OCI-LY1 (cell line): ENCODE measurements around the gene GPR173.
A peak's percentile ranks its signal among the peaks of the same experiment; 100 is the strongest.

Source experiments
- H2AFZ ChIP-seq: fragments of 200-600 bp; sonication (generic), shearing (Covaris generic); 2 replicates; pipeline ENCODE4 v1.6.0; 2014; ENCODE audit warnings: antibody characterized with exemption, mild to moderate bottlenecking, low read length
- H3F3A ChIP-seq: fragments of 200-600 bp; sonication (generic), shearing (Covaris generic); 2 replicates; pipeline ENCODE4 v1.6.0; 2014; ENCODE audit warnings: mild to moderate bottlenecking, antibody characterized with exemption, low read length, moderate library complexity; ENCODE audit not compliant: insufficient read depth
- H3K27ac ChIP-seq: fragments of 200-600 bp; sonication (generic); 2 replicates; pipeline ENCODE4 v1.5.1; 2014; ENCODE audit warnings: low read length, mixed run types, mild to moderate bottlenecking, low read depth; ENCODE audit not compliant: poor library complexity, severe bottlenecking
- H3K27me3 ChIP-seq: fragments of 200-600 bp; sonication (generic); 2 replicates; pipeline ENCODE4 v1.6.0; 2014; ENCODE audit warnings: antibody characterized with exemption, mild to moderate bottlenecking, low read length, moderate library complexity; ENCODE audit not compliant: insufficient read depth
- H3K36me3 ChIP-seq: fragments of 200-600 bp; sonication (generic); 2 replicates; pipeline ENCODE4 v1.6.1; 2014; ENCODE audit warnings: mild to moderate bottlenecking, antibody characterized with exemption, low read length, moderate library complexity, mixed read lengths; ENCODE audit not compliant: insufficient read depth
- H3K4me1 ChIP-seq: fragments of 200-600 bp; sonication (generic); 2 replicates; pipeline ENCODE4 v1.5.1; 2014; ENCODE audit warnings: mild to moderate bottlenecking, low read length, moderate library complexity; ENCODE audit not compliant: insufficient read depth, severe bottlenecking
- H3K4me2 ChIP-seq: fragments of 200-600 bp; sonication (generic), shearing (Covaris generic); 2 replicates; pipeline ENCODE4 v1.6.1; 2014; ENCODE audit warnings: low read length
- H3K4me3 ChIP-seq: fragments of 200-600 bp; sonication (generic); 2 replicates; pipeline ENCODE4 v1.5.1; 2014; ENCODE audit warnings: low read length, low read depth, mild to moderate bottlenecking, mixed read lengths; ENCODE audit not compliant: poor library complexity, severe bottlenecking
- H3K79me2 ChIP-seq: fragments of 200-600 bp; shearing (Covaris generic); 2 replicates; pipeline ENCODE4 v1.6.1; 2016; ENCODE audit warnings: mixed run types, low read length, mixed read lengths; ENCODE audit not compliant: insufficient read depth
- H3K9ac ChIP-seq: fragments of 200-600 bp; sonication (generic), shearing (Covaris generic); 2 replicates; pipeline ENCODE4 v1.6.1; 2014; ENCODE audit warnings: mild to moderate bottlenecking, low read length, mixed read lengths
- H3K9me2 ChIP-seq: fragments of 200-600 bp; sonication (generic), shearing (Covaris generic); 2 replicates; pipeline ENCODE4 v1.6.1; 2014; ENCODE audit warnings: low read depth, mild to moderate bottlenecking, low read length, mixed read lengths
- H3K9me3 ChIP-seq: fragments of 200-600 bp; shearing (Covaris generic); 2 replicates; pipeline ENCODE4 v1.6.1; 2014; ENCODE audit warnings: low read length, mixed read lengths
- H4K20me1 ChIP-seq: fragments of 200-600 bp; sonication (generic), shearing (Covaris generic); 2 replicates; pipeline ENCODE4 v1.6.0; 2016; ENCODE audit warnings: mild to moderate bottlenecking, low read length; ENCODE audit not compliant: insufficient read depth
- CTCF ChIP-seq: fragments of 200-600 bp; sonication (generic), shearing (Covaris generic); IDR thresholded peaks from 2 replicates; pipeline ENCODE4 v1.5.1; 2017; ENCODE audit warnings: mild to moderate bottlenecking, antibody characterized with exemption, low read length, moderate library complexity, mixed read lengths
- EZH2 ChIP-seq: fragments of 200-600 bp; sonication (generic), shearing (Covaris generic); IDR thresholded peaks from 2 replicates; pipeline ENCODE4 v1.8.0; 2017; ENCODE audit warnings: borderline replicate concordance, mixed run types, mild to moderate bottlenecking, antibody characterized with exemption, low read length, moderate library complexity, mixed read lengths

GPR173 gene

DNA sequence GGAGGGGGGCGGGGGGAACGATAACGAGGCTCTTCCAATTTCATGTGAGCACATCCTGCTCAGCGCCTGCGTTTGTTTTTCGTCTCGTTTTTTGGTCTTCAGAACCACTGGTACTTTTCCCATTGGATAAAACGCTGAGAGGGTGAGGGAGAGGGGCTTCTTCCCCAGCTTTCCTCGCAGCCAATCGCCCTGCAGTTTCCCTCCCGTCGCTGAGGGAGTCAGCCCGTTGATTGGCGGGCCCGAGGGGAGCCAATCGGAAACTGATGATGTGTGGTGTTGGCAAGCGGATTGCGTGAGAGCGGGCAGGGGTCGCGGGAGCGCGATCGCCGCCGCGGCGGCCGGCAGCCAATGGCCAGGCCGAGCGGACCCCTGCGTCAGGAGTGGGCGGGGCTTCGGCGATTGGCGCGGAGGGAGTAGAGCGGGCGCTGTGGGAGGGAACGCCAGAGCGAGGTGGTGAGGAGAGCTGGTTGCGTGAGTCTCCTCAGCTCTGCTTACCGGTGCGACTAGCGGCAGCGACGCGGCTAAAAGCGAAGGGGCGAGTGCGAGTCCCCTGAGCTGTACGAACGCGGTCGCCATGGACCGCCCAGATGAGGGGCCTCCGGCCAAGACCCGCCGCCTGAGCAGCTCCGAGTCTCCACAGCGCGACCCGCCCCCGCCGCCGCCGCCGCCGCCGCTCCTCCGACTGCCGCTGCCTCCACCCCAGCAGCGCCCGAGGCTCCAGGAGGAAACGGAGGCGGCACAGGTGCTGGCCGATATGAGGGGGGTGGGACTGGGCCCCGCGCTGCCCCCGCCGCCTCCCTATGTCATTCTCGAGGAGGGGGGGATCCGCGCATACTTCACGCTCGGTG is 33.6 kb downstream of the GPR173 start, which contains the start of gene TSPYL2:
Gene TSPYL2 (plus strand): TSS at position 443 of the 848 bp plus-strand sequence. CDS start 132 bp downstream, at position 575.
- no peaks in the 10 kb centered on the region for H3K9me2 ChIP-seq
- peaks cover 34% of the 10 kb centered on the region for H3K36me3 ChIP-seq
- 0 out of 2 replicates have a peak, but pooled peaks cover 3% of the 10 kb centered on the region for H3K79me2 ChIP-seq
- peaks cover 35% of the 10 kb centered on the region for H3K4me1 ChIP-seq
- no peaks in the 10 kb centered on the region for H3F3A ChIP-seq
- peak within 1 kb of the TSS; percentile 91 for H3K9ac ChIP-seq
- peak within 1 kb of the TSS; percentile 64 for H3K27ac ChIP-seq
- H3K27me3 ChIP-seq: no peaks in the 10 kb centered on the region
- H2AFZ ChIP-seq: no peak within 1 kb of the TSS
- no peaks in the 10 kb centered on the region for H3K9me3 ChIP-seq
- no peak for TF ChIP-seq CTCF
- TF ChIP-seq EZH2: no peak
- no peaks in the 10 kb centered on the region for H4K20me1 ChIP-seq
- peak within 1 kb of the TSS; percentile 89 for H3K4me2 ChIP-seq
- H3K4me3 ChIP-seq: peak within 1 kb of the TSS; percentile 96

- Histone ChIP-seq H2AFZ (no peak overlapping the region), H3F3A (no peaks in the 10 kb centered on the region), H3K4me2 (peak overlapping the region; percentile 89), H3K27me3 (no peaks in the 10 kb centered on the region), H4K20me1 (no peaks in the 10 kb centered on the region), H3K4me3 (peak overlapping the region; percentile 96), H3K4me1 (peaks cover 41% of the 10 kb centered on the region), H3K36me3 (peaks cover 40% of the 10 kb centered on the region), H3K27ac (peak overlapping the region; percentile 48), H3K9me3 (no peaks in the 10 kb centered on the region), H3K9ac (peak overlapping the region; percentile 91), H3K9me2 (no peaks in the 10 kb centered on the region), H3K79me2 (0 out of 2 replicates have a peak, but pooled peaks cover 3% of the 10 kb centered on the region)
- no peak for TF ChIP-seq CTCF
- no peak for TF ChIP-seq EZH2
These were observed 34.4 kb downstream of the GPR173 start for GRCh38 chrX:53082773-53083616.

GRCh38 chrX:53084043-53084570 is 35.5 kb downstream of the GPR173 start:
- peaks cover 44% of the 10 kb centered on the region for H3K36me3 ChIP-seq
- peak overlapping the region; percentile 96 for H3K4me3 ChIP-seq
- TF ChIP-seq CTCF (no peak), EZH2 (no peak)
- no peak overlapping the region for H3K27ac ChIP-seq
- no peaks in the 10 kb centered on the region for H4K20me1 ChIP-seq
- peaks cover 50% of the 10 kb centered on the region for H3K4me1 ChIP-seq
- H3K4me2 ChIP-seq: peak overlapping the region; percentile 89; the same call in 1 of the 2 replicates
- H3F3A ChIP-seq: no peaks in the 10 kb centered on the region
- no peaks in the 10 kb centered on the region for H3K9me3 ChIP-seq
- no peaks in the 10 kb centered on the region for H3K9me2 ChIP-seq
- H2AFZ ChIP-seq: no peak overlapping the region
- 0 out of 2 replicates have a peak, but pooled peaks cover 3% of the 10 kb centered on the region for H3K79me2 ChIP-seq
- H3K9ac ChIP-seq: no peak overlapping the region
- H3K27me3 ChIP-seq: no peaks in the 10 kb centered on the region
